AG08395 (cell line): Measurements from ENCODE around the gene FGG.
"Not testable (repeated sequence)": the region's sequence is repeated elsewhere in the genome, so short reads cannot be mapped to it uniquely, and the experiment has no call there.

ENCODE experiments used
- DNase-seq: peaks from one replicate; pipeline ENCODE4 v3.0.0; 2012; ENCODE audit warnings: mixed read lengths, low spot score

FGG gene

GRCh38 chr4:154610582-154610981 is 1.9 kb downstream of the FGG start:
- DNase-seq, result no peak

- no peak for DNase-seq
Measured at GRCh38 chr4:154609532-154609931, 2.9 kb downstream of the FGG start.

GRCh38 chr4:154608361-154609252 is 3.8 kb downstream of the FGG start:
- no peak for DNase-seq

GRCh38 chr4:154606728-154607723 is 5.4 kb downstream of the FGG start:
- DNase-seq, result no peak

GRCh38 chr4:154604696-154605200 is 7.7 kb downstream of the FGG start:
- no peak for DNase-seq

GRCh38 chr4:154603033-154603943 is 9.2 kb downstream of the FGG start:
- no peak for DNase-seq

- no peak for DNase-seq
Measured at GRCh38 chr4:154602404-154603020, 9.9 kb downstream of the FGG start.

- DNase-seq, result no peak
Measured at GRCh38 chr4:154597798-154598774, 14.4 kb downstream of the FGG start.

GRCh38 chr4:154597281-154597680 is 15.2 kb downstream of the FGG start:
- DNase-seq, result not testable (repeated sequence)

- no peak for DNase-seq
Measured at GRCh38 chr4:154595807-154596206, 16.6 kb downstream of the FGG start.

GRCh38 chr4:154594343-154594742 is 18.1 kb downstream of the FGG start:
- not testable (repeated sequence) for DNase-seq

GRCh38 chr4:154593868-154594267 is 18.6 kb downstream of the FGG start:
- DNase-seq, result no peak

- DNase-seq, result no peak
Measured at GRCh38 chr4:154591890-154592289, 20.6 kb downstream of the FGG start.

GRCh38 chr4:154590329-154591006 is 22.0 kb downstream of the FGG start, which contains the start of gene FGA:
FGA (minus strand) TSS chr4:154590742; CDS start chr4:154590687, 55 bp downstream.
- no peak for DNase-seq

- DNase-seq, result no peak
Measured at GRCh38 chr4:154589296-154590197, 22.9 kb downstream of the FGG start.

- DNase-seq, result no peak
Measured at GRCh38 chr4:154588198-154588597, 24.3 kb downstream of the FGG start.

GRCh38 chr4:154586296-154587033 is 26.0 kb downstream of the FGG start:
- DNase-seq, result no peak
